HepG2 (cell line): ENCODE data around the gene TAP1. TPM values are rescaled to one million over a fixed set of nuclear protein-coding genes. Genes with fewer than 3 reads are reported as not detected.

ENCODE experiments used
- DR1 ChIP-seq: sonication (generic); formaldehyde crosslinking; IDR thresholded peaks from 2 replicates; pipeline ENCODE4 v1.8.0; 2021; ENCODE audit warnings: mild to moderate bottlenecking, missing genetic modification reagents, inconsistent platforms
- EED ChIP-seq: sonication (generic); formaldehyde crosslinking; IDR thresholded peaks from 2 replicates; pipeline ENCODE4 v1.5.0; 2020; ENCODE audit warnings: mild to moderate bottlenecking, missing genetic modification reagents
- KLF11 ChIP-seq: IDR thresholded peaks from 2 replicates; pipeline ENCODE4 v1.6.1; 2016; ENCODE audit warnings: missing compliant biosample characterization
- MAX ChIP-seq: IDR thresholded peaks from 2 replicates; pipeline ENCODE4 v1.6.1; 2012; ENCODE audit warnings: inconsistent platforms
- NAIF1 ChIP-seq: sonication (generic); formaldehyde crosslinking; IDR thresholded peaks from 2 replicates; pipeline ENCODE4 v1.5.0; 2020; ENCODE audit warnings: mild to moderate bottlenecking, missing genetic modification reagents, borderline replicate concordance
- NFATC3 ChIP-seq: sonication (generic); formaldehyde crosslinking; IDR thresholded peaks from 2 replicates; pipeline ENCODE4 v1.5.1; 2020; ENCODE audit warnings: mild to moderate bottlenecking, missing genetic modification reagents
- PHF20 ChIP-seq: sonication (generic); formaldehyde crosslinking; IDR thresholded peaks from 2 replicates; pipeline ENCODE4 v1.5.0; 2020; ENCODE audit warnings: mild to moderate bottlenecking, missing genetic modification reagents
- SALL1 ChIP-seq: sonication (generic); formaldehyde crosslinking; IDR thresholded peaks from 2 replicates; pipeline ENCODE4 v1.8.0; 2022; ENCODE audit warnings: mild to moderate bottlenecking, missing genetic modification reagents
- SSRP1 ChIP-seq: IDR thresholded peaks from 2 replicates; pipeline ENCODE4 v1.6.1; 2016; ENCODE audit warnings: control low read depth
- polyA plus RNA-seq, 8 experiments: library from polyadenylated mRNA; depleted of rRNA in 3 of 8; stranded (reverse) in 7 of 8; unstranded in 1 of 8; fragments of >200 nt; fragmentation: Illumina TruSeq in 4 of 8; extraction: Trizol in 4 of 8; gene quantifications; 2 replicates each; pipeline versions ENCODE4 v1.2.1 to v1.2.3, GENCODE V29; 2011 to 2016; ENCODE audit warnings: low read depth in 4 of 8, missing spikeins in 1 of 8, mixed read lengths in 1 of 8; ENCODE audit not compliant: insufficient read depth in 1 of 8
- total RNA-seq, 5 experiments: library from RNA; depleted of rRNA; stranded (reverse); fragments of >200 nt; fragmentation: Illumina TruSeq; extraction: Trizol; gene quantifications; 2 replicates each; pipeline ENCODE4 v1.2.3, GENCODE V29; 2016; ENCODE audit warnings: low read depth in 1 of 5
- TF ChIP-seq, protein P1 (sequence below): sonication (generic); formaldehyde crosslinking; IDR thresholded peaks from 2 replicates; pipeline ENCODE4 v1.4.0; 2020; ENCODE audit warnings: missing genetic modification reagents
- TF ChIP-seq, protein P2 (sequence below), 2 experiments: fragments of 450-650 bp in 1 of 2; sonication (generic) in 1 of 2; formaldehyde crosslinking in 1 of 2; IDR thresholded peaks; 2 replicates each; pipeline versions ENCODE4 v1.6.1 to v1.8.0; 2016 to 2022; ENCODE audit warnings: antibody characterized with exemption in 1 of 2, mild to moderate bottlenecking in 1 of 2, missing genetic modification reagents in 1 of 2
- TF ChIP-seq, protein P3 (sequence below): sonication (generic); formaldehyde crosslinking; IDR thresholded peaks from 2 replicates; pipeline ENCODE4 v1.4.0; 2020; ENCODE audit warnings: missing genetic modification reagents
- TF ChIP-seq, protein P4 (sequence below): sonication (generic); formaldehyde crosslinking; IDR thresholded peaks from 2 replicates; pipeline ENCODE4 v1.8.0; 2022; ENCODE audit warnings: missing genetic modification reagents, mild to moderate bottlenecking, borderline replicate concordance

Gene TAP1
- total and polyA plus RNA-seq, 2 of the 13 experiments (the other 11 are each of a cell fraction or from before 2014, with no cell fraction given) = 31.2 to 52.2 TPM

GRCh38 chr6:32894085-32895005 lies 40.8 kb upstream of the TAP1 start (continued):
- TF ChIP-seq, protein P1, sequence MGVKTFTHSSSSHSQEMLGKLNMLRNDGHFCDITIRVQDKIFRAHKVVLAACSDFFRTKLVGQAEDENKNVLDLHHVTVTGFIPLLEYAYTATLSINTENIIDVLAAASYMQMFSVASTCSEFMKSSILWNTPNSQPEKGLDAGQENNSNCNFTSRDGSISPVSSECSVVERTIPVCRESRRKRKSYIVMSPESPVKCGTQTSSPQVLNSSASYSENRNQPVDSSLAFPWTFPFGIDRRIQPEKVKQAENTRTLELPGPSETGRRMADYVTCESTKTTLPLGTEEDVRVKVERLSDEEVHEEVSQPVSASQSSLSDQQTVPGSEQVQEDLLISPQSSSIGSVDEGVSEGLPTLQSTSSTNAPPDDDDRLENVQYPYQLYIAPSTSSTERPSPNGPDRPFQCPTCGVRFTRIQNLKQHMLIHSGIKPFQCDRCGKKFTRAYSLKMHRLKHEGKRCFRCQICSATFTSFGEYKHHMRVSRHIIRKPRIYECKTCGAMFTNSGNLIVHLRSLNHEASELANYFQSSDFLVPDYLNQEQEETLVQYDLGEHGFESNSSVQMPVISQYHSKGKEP (CRISPR knock-in tag) = 0 out of 2 replicates have a peak, but pooled peaks have one; percentile 24
- peak; percentile 70 for TF ChIP-seq DR1 (CRISPR knock-in tag)
- TF ChIP-seq EED (CRISPR knock-in tag) = peak; percentile 64; the same call in 1 of the 2 replicates
- TF ChIP-seq SSRP1 (CRISPR knock-in tag) = peak; percentile 87; the same call in 1 of the 2 replicates
- TF ChIP-seq NAIF1 (CRISPR knock-in tag) = no peak
- peak; percentile 83 for TF ChIP-seq PHF20 (CRISPR knock-in tag)
- 0 out of 2 replicates have a peak, but pooled peaks have one; percentile 37 for TF ChIP-seq KLF11 (CRISPR knock-in tag)
- TF ChIP-seq NFATC3 (CRISPR knock-in tag) = peak; percentile 82; the same call in 1 of the 2 replicates
- peak; percentile 62; the same call in 1 of the 2 replicates for TF ChIP-seq SALL1
- TF ChIP-seq, protein P2, sequence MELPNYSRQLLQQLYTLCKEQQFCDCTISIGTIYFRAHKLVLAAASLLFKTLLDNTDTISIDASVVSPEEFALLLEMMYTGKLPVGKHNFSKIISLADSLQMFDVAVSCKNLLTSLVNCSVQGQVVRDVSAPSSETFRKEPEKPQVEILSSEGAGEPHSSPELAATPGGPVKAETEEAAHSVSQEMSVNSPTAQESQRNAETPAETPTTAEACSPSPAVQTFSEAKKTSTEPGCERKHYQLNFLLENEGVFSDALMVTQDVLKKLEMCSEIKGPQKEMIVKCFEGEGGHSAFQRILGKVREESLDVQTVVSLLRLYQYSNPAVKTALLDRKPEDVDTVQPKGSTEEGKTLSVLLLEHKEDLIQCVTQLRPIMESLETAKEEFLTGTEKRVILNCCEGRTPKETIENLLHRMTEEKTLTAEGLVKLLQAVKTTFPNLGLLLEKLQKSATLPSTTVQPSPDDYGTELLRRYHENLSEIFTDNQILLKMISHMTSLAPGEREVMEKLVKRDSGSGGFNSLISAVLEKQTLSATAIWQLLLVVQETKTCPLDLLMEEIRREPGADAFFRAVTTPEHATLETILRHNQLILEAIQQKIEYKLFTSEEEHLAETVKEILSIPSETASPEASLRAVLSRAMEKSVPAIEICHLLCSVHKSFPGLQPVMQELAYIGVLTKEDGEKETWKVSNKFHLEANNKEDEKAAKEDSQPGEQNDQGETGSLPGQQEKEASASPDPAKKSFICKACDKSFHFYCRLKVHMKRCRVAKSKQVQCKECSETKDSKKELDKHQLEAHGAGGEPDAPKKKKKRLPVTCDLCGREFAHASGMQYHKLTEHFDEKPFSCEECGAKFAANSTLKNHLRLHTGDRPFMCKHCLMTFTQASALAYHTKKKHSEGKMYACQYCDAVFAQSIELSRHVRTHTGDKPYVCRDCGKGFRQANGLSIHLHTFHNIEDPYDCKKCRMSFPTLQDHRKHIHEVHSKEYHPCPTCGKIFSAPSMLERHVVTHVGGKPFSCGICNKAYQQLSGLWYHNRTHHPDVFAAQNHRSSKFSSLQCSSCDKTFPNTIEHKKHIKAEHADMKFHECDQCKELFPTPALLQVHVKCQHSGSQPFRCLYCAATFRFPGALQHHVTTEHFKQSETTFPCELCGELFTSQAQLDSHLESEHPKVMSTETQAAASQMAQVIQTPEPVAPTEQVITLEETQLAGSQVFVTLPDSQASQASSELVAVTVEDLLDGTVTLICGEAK (IDR thresholded peaks at IDR 0.05) = no peak
- TF ChIP-seq, protein P2 (CRISPR knock-in tag; IDR thresholded peaks at IDR 0.05) = peak; percentile 71
- TF ChIP-seq, protein P3, sequence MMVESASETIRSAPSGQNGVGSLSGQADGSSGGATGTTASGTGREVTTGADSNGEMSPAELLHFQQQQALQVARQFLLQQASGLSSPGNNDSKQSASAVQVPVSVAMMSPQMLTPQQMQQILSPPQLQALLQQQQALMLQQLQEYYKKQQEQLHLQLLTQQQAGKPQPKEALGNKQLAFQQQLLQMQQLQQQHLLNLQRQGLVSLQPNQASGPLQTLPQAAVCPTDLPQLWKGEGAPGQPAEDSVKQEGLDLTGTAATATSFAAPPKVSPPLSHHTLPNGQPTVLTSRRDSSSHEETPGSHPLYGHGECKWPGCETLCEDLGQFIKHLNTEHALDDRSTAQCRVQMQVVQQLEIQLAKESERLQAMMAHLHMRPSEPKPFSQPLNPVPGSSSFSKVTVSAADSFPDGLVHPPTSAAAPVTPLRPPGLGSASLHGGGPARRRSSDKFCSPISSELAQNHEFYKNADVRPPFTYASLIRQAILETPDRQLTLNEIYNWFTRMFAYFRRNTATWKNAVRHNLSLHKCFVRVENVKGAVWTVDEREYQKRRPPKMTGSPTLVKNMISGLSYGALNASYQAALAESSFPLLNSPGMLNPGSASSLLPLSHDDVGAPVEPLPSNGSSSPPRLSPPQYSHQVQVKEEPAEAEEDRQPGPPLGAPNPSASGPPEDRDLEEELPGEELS = peak; percentile 7; the same call in 1 of the 2 replicates
- peak; percentile 59 for TF ChIP-seq MAX
- TF ChIP-seq, protein P4, sequence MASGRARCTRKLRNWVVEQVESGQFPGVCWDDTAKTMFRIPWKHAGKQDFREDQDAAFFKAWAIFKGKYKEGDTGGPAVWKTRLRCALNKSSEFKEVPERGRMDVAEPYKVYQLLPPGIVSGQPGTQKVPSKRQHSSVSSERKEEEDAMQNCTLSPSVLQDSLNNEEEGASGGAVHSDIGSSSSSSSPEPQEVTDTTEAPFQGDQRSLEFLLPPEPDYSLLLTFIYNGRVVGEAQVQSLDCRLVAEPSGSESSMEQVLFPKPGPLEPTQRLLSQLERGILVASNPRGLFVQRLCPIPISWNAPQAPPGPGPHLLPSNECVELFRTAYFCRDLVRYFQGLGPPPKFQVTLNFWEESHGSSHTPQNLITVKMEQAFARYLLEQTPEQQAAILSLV = peak; percentile 65; the same call in 1 of the 2 replicates
